Nephron progenitor cell (in vitro differentiated cells): ENCODE results near the gene TM9SF2.

Source experiments
- DNase-seq: peaks from one replicate; pipeline ENCODE4 v3.0.0; 2021
- H3K27ac Mint-ChIP-seq: 2 replicates; pipeline ENCODE4 v1.8.0; 2021; ENCODE audit warnings: mild to moderate bottlenecking, moderate library complexity, mixed read lengths
- H3K27me3 Mint-ChIP-seq: 2 replicates; pipeline ENCODE4 v1.8.0; 2021; ENCODE audit warnings: mild to moderate bottlenecking, low read depth, mixed read lengths; ENCODE audit not compliant: poor library complexity
- H3K36me3 Mint-ChIP-seq: 2 replicates; pipeline ENCODE4 v1.8.0; 2021; ENCODE audit warnings: low read depth, mixed read lengths
- H3K4me1 Mint-ChIP-seq: 2 replicates; pipeline ENCODE4 v1.8.0; 2021; ENCODE audit warnings: mixed read lengths
- H3K4me3 Mint-ChIP-seq: 2 replicates; pipeline ENCODE4 v1.8.0; 2021; ENCODE audit warnings: mild to moderate bottlenecking, moderate library complexity, mixed read lengths
- H3K9me3 Mint-ChIP-seq: 2 replicates; pipeline ENCODE4 v1.8.0; 2021; ENCODE audit warnings: mild to moderate bottlenecking, moderate library complexity, mixed read lengths
- TF ChIP-seq, protein P1 (sequence below): fragments of 200-600 bp; sonication (generic); IDR thresholded peaks from 2 replicates; pipeline ENCODE4 v1.5.0; 2021; ENCODE audit warnings: antibody characterized with exemption

The TM9SF2 gene

DNA sequence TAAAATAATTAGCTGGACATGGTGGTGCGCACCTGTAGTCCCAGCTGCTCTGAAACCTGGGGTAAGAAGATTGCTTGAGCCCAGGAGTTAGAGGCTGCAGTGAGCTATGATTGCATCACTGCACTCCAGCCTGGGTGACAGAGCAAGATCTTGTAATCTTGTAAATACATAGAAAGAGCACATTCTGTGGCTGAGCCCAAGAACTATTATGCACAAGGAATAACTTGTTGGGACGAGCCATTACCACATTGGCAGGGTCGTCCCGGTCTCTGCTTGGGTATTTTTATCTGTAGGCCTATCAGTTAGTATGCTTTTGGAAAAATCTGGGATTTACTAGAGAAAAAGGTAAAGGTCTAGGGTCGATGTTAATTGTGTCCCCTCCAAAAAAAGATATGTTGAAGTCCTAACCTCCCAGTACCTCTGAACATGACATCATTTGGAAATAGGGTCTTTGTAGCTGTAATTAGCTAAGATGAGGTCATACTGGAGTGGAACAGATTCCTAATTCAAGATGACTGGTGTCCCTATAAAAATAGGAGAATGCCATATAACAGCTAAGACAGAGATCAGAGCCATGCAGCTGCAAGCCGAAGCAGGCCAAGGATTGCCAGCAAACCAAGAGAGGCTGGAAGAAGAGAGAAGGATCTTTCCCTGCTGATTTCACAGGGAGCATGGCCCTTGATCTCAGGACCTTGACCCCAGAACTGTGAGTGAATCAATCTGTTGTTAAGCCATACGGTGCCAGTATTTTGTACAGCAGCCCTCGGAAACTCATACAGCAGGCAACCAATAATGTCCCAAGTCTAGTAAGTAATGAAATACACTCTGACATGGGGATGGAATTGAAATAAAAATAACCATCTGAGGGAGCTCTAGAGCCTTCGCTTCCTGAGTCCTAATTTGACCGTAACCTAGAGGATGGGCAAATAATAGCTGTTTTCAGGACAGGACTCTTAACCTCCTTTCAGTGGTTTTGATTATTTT is 77.0 kb downstream of the TM9SF2 start:
- peaks cover 5% of the 10 kb centered on the region for H3K4me1 Mint-ChIP-seq
- TF ChIP-seq, protein P1, sequence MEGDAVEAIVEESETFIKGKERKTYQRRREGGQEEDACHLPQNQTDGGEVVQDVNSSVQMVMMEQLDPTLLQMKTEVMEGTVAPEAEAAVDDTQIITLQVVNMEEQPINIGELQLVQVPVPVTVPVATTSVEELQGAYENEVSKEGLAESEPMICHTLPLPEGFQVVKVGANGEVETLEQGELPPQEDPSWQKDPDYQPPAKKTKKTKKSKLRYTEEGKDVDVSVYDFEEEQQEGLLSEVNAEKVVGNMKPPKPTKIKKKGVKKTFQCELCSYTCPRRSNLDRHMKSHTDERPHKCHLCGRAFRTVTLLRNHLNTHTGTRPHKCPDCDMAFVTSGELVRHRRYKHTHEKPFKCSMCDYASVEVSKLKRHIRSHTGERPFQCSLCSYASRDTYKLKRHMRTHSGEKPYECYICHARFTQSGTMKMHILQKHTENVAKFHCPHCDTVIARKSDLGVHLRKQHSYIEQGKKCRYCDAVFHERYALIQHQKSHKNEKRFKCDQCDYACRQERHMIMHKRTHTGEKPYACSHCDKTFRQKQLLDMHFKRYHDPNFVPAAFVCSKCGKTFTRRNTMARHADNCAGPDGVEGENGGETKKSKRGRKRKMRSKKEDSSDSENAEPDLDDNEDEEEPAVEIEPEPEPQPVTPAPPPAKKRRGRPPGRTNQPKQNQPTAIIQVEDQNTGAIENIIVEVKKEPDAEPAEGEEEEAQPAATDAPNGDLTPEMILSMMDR, result no peak
- H3K27me3 Mint-ChIP-seq, result peaks cover 8% of the 10 kb centered on the region
- no peak for DNase-seq
- H3K36me3 Mint-ChIP-seq, result no peaks in the 10 kb centered on the region
- H3K4me3 Mint-ChIP-seq, result no peak overlapping the region
- peak overlapping the region; percentile 15 for H3K27ac Mint-ChIP-seq
- H3K9me3 Mint-ChIP-seq, result no peaks in the 10 kb centered on the region

DNA sequence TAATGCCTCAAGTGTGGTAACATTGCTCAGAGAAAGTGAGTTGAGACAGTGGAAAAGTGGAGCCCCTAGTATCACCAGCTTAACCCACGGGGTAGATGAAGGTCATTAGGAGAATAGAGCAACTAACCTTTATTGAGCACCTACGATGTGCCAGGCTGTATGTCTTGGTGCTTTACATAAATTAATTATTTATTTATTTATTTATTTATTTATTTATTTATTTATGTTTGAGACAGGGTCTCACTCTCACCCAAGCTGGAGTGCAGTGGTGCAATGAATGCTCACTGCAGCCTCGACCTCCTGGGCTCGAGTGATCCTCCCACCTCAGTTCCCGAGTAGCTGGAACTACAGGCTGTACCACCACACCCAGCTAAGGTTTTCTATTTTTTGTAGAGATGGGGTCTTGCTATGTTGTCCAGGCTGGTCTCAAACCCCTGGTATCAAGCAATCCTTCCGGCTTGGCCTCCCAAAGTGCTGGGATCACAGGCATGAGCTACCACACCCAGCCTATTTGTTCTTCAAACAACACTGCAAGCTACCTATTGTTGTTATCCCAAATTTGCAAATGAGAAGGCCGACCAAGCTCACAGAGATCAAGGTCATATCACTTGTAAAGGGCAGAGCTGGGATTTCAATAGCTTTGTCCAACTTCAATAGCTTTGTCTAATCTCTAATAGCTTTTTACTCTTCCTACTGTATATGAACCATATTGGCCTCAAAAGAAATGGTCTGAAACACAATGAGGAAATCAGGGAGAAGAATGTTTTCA is 79.4 kb downstream of the TM9SF2 start:
- no peak overlapping the region for H3K4me3 Mint-ChIP-seq

DNA sequence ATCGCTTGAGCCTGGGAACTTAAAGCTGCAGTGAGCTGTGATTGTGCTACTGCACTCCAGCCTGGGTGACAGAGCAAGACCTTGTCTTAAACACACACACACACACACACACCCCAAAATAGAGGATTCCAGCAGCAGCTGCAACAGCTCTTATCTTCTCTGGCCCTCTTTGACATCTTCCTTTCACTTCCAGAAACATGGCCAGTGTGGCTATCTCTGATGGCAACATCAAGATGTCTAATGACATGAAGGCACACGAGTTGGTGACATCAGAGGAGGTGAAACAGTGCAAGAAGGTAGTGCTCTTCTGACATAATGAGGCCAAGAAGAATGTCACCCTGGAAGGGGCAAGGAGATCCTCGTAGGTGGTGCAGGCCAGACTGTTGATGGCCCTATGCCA is 81.2 kb downstream of the TM9SF2 start:
- peaks cover 16% of the 10 kb centered on the region for H3K27me3 Mint-ChIP-seq

More for the DNA sequence above, 79.4 kb downstream of the TM9SF2 start:
- no peaks in the 10 kb centered on the region for H3K36me3 Mint-ChIP-seq
- H3K27ac Mint-ChIP-seq, result no peak overlapping the region
- no peaks in the 10 kb centered on the region for H3K9me3 Mint-ChIP-seq
- peaks cover 5% of the 10 kb centered on the region for H3K4me1 Mint-ChIP-seq
- no peak for DNase-seq
- peaks cover 13% of the 10 kb centered on the region for H3K27me3 Mint-ChIP-seq
- TF ChIP-seq, protein P1, result no peak

DNA sequence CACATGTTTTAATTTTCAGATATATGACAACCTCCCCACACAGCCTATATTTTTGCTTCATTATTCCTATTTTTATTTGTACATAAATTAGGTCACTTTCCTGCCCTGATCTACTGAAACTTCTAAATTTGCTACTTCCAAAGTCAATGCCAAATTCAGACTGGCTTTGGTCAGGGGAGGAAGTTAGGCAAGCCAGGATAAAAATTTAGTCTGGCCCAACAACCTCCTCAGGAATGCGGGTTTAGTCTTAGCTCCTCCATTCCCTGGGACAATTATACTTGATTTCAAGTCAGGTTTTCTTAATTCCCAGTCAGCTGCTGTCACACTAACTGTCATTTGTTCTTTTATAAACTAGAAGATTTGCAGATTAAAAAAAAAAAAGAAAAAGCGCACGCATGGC is 84.3 kb downstream of the TM9SF2 start:
- no peak for DNase-seq
- Mint-ChIP-seq H3K36me3 (no peaks in the 10 kb centered on the region), H3K9me3 (no peaks in the 10 kb centered on the region), H3K27ac (no peak overlapping the region), H3K27me3 (peaks cover 10% of the 10 kb centered on the region), H3K4me1 (peaks cover 8% of the 10 kb centered on the region), H3K4me3 (no peak overlapping the region)
- TF ChIP-seq, protein P1, result no peak

More for the DNA sequence above, 81.2 kb downstream of the TM9SF2 start:
- H3K4me3 Mint-ChIP-seq, result no peak overlapping the region
- DNase-seq, result no peak
- H3K4me1 Mint-ChIP-seq, result peaks cover 5% of the 10 kb centered on the region
- H3K27ac Mint-ChIP-seq, result no peak overlapping the region
- H3K9me3 Mint-ChIP-seq, result no peaks in the 10 kb centered on the region
- no peaks in the 10 kb centered on the region for H3K36me3 Mint-ChIP-seq
- TF ChIP-seq, protein P1, result no peak

DNA sequence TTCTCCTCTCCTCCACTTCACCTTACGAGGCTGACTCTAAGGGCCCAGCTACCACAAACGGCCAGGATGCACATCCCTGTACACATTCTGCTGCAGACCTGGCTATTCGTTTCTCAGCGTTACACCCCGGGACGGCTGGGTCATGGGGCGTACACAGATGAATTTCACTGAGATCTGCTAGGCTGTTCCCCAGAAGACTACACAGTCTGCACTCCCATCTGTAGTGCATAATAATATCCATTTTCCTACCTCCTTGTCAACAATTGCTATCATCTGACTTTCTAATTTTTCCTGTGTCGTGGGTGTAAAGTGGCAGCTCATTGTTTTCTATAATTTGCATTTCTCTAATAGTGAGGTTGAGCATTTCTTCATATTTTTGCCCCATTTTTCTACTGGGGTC is 85.7 kb downstream of the TM9SF2 start:
- Mint-ChIP-seq H3K4me1 (peaks cover 12% of the 10 kb centered on the region), H3K4me3 (no peak overlapping the region), H3K27me3 (peaks cover 10% of the 10 kb centered on the region), H3K36me3 (no peaks in the 10 kb centered on the region), H3K27ac (no peak overlapping the region), H3K9me3 (no peaks in the 10 kb centered on the region)
- no peak for DNase-seq
- TF ChIP-seq, protein P1, result no peak
